Pulmonary artery endothelial cell (primary cell): Measurements from ENCODE around the gene CLDN5. TPM values are rescaled to one million over a fixed set of nuclear protein-coding genes. Genes with fewer than 3 reads are reported as not detected.
"Not testable (repeated sequence)": the region's sequence is repeated elsewhere in the genome, so short reads cannot be mapped to it uniquely, and the experiment has no call there.

Experiments used
- DNase-seq: peaks from one replicate; pipeline ENCODE4 v3.0.0-alpha.2; 2011; ENCODE audit warnings: low read depth, low spot score
- total RNA-seq: library from RNA; depleted of rRNA; stranded (reverse); fragments of >200 nt; gene quantifications from 2 replicates; pipeline ENCODE4 v1.2.3, GENCODE V29; 2014

Gene CLDN5
- total RNA-seq, 1 donor from 2014 or later = 491 TPM

DNA sequence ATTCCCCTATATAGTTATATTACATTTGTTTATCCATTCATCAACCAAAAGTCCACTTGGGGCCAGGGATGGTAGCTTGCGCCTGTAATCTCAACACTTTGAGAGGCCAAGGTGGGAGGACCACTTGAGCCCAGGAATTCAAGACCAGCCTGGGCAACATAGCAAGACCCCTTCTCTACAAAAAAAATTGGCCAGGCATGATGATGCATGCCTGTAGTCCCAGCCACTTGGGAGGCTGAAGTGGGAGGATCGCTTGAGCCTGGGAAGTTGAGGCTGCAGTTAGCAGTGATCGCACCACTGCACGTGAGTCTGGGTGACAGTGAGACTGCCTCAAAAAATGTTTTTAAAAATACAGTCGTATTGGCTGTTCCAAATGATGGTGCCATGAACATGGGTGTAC lies 24.2 kb upstream of the CLDN5 start:
- DNase-seq = not testable (repeated sequence)

DNA sequence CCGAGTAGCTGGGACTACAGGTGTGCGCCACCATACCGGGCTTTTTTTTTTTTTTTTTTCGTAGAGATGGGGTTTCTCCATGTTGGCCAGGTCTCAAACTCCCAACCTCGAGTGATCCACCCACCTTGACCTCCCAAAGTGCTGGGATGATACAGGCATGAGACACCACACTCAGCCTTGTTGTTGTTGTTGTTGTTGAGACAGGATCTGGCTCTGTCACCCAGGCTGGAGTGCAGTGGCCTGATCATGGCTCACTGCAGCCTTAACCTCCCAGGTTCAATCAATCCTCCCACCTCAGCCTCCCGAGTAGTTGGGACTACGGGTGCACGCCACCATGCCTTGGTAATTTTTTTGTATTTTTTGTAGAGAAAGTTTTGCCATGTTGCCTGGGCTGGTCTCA lies 23.4 kb upstream of the CLDN5 start:
- DNase-seq = no peak

DNA sequence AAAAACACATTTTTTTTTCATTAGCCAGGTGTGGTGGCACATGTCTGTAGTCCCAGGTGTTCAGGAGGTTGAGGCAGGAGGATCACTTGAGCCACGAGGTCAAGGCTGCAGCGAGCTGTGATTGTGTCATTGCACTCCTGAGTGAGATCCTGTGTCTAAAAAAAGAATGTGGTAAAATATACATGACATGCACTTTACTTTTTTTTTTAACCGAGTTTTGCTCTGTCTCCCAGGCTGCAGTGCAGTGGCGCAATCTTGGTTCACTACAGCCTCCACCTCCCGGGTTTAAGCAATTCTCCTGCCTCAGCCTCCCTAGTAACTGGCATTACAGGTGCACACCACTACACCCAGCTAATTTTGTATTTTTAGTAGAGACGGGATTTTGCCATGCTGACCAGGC lies 22.5 kb upstream of the CLDN5 start:
- no peak for DNase-seq

DNA sequence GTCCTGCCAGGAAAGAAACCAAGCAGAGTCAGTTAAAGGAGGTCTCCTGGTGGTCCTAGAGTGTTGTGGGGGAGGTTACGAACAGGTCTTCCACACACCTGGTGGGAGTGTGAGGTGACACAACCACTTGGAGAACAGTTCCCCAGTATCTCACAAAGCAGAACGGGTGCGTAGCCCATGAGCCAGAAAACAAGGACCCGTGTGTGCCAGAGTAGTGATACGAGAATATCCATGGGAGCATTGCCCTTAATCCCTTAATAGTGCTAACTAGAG lies 21.7 kb upstream of the CLDN5 start:
- DNase-seq = no peak

DNA sequence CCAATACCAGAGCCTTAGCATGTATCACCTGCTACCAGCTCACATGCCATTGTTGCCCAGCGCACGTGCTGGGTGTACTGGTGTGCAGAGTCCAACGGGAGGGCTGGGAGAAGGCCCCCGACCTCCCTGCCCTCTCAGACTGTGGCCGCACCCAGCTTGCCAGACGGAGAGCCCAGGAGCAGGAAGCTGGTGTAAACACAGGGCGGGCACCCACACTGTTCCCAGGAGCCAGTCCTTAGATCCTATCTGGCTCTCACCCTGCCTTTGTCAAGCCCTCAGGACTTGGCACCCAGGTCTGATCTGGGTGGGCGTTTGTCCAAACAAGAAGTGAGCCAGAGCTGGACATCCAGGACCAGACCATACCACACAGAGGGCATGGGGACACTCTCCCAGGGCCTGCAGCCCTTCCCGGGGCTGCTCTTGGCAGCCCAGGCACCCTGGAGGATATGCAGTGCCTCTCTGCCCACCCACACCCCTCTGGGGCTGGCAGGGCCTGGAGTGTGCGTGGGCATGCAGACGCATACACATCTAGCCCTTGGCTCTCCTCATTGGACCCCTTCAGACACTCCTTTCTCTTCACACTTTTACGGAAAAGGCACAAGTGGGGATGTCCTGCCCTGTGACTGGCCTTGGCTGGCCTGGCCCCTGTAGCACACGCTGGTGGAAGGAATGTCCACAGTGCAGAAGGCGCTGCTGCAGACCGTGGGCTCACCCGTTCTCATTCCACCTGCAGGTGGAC lies 19.9 kb upstream of the CLDN5 start:
- DNase-seq = no peak

DNA sequence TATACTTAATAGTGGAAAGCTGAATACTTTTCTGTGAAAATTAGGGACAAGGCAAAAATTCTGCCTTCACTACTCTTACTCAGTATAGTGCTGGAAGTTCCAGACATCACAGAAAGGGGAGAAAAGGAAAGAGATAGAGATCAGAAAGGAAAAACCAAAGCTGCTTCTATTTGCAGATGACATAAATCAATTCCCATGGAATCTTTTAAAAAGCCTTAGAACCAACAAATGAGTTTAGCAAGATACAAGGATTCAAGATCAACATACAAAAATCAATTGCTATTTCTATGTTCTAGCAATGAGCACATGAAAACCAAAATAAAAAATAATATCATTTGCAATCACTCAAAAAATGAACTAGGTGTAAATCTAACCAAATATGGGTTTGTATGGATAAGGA lies 16.2 kb upstream of the CLDN5 start:
- DNase-seq = no peak

DNA sequence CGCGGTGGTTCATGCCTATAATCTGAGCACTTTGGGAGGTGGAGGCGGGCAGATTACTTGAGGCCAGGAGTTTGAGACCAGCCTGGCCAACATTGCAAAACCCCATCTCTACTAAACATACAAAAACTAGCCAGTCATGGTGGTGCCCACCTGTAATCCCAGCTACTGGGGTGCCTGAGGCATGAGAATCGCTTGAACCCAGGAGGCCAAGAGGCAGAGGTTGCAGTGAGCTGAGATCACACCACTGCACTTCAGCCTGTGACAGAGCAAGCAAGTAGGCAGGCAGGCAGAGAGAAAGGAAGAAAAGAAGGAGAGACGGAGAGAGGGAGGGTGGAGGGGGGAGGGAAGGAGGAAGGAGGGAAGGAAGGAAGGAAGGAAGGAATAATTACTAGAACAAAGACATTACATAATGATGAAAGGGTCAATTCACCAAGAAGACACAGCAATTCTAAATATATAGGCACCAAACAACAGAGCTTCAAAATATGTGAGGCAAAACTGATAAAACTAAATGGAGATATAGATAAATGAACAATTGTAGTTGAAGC lies 13.8 kb upstream of the CLDN5 start:
- no peak for DNase-seq

DNA sequence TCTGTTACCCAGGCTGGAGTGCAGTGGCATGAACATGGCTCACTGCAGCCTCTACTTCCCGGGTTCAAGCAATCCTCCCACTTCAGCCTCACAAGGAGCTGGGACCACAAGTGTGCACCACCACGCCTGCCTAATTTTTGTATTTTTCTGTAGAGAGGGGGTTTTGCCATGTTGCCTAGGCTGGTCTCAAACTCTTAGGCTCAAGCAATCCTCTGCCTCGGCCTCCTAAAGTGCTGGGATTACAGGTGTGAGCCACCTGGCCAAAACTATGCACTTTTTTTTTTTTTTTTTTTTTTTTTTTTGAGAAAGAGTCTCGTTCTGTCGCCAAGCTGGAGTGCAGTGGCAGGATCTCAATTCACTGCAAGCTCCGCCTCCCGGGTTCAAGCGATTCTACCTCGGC lies 12.4 kb upstream of the CLDN5 start:
- no peak for DNase-seq

DNA sequence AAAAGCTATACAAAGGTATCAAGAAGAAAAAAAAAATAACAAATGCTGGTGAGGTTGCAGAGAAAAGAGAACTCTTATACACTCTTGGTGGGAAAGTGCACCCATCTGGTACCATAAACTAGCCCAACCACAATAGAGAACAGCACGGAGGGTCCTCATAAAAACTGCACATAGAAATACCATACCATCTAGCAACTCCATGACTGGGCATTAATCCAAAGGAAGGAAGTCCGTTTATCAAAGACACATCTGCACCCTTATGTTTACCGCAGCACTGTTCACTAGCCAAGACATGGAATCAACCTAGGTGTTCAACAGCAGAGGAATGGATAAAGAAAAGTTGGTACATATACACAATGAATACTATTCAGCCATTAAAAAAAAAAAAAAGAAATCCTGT lies 10.8 kb upstream of the CLDN5 start:
- no peak for DNase-seq

DNA sequence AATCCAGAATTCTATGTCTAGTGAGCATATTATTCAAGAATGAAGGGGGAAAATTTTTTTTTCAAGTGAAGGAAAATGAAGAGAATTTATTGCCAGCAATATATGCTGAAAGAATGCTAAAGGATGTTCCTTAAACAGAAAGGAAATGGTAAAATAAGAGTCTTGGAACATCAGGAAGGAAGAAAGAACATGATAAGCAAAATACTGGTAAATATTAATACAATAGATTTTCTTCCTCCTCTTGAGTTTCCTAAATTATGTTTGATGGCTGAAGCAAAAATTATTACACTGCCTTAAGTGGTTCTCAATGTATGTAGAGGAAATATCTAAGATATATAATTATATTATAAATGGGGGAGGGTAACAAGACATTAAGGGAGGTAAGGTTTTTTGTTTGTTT lies 9.6 kb upstream of the CLDN5 start:
- DNase-seq = no peak

DNA sequence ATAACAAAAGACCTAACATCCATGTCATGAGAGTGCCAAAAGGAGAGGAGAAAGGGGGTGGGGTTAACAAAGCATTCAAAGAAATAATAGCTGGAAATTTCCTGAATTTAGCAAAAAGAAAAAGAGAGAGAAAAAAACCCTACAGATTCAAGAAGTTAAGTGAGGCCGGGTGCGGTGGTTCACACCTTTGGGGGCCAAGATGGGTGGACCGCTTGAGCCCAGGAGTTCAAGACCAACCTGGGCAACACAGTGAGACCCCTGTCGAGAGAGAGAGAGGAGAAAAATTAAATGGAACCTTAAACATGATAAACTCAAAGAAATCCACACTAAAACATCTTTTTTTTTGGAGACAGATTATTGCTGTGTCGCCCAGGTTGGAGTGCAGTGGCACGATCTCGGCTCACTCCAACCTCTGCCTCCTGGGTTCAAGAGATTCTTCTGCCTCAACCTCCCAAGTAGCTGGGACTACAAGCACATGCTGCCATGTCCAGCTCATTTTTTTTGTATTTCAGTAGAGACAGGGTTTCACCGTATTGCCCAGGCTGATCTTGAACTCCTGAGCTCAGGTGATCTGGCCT lies 8.9 kb upstream of the CLDN5 start:
- DNase-seq = no peak

DNA sequence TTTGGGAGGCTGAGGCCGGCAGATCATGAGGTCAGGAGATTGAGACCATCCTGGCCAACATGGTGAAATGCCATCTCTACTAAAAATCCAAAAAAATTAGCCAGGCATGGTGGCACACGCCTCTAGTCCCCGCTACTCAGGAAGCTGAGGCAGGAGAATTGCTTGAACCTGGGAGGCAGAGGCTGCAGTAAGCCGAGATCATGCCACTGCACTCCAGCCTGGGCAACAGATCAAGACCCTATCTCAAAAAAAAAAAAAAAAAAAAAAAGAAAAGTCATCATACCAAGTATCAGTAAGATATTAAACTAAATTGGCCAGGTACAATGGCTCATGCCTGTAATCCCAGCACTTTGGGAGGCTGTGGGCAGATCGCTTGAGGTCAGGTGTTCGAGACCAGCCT lies 7.1 kb upstream of the CLDN5 start:
- DNase-seq = not testable (repeated sequence)

DNA sequence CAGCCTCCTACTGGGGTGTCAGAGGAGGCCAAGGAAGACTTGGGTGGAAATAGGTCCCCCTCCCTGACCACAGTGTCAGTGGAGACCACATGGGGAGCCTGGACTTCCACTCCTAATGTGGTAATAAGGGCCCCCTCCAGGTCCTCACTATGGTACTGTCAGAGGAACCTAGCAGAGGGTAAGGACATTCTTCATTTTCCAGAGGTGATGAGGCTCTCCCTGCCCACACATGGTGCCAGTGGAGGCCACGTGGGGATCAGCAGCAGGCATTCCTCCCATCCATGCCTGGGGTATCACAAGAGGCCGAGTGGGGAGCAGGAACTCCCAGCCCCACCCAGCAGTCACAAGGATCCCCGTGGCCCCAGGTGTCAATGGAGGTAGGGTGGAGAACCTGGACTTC lies 6.5 kb upstream of the CLDN5 start:
- no peak for DNase-seq

DNA sequence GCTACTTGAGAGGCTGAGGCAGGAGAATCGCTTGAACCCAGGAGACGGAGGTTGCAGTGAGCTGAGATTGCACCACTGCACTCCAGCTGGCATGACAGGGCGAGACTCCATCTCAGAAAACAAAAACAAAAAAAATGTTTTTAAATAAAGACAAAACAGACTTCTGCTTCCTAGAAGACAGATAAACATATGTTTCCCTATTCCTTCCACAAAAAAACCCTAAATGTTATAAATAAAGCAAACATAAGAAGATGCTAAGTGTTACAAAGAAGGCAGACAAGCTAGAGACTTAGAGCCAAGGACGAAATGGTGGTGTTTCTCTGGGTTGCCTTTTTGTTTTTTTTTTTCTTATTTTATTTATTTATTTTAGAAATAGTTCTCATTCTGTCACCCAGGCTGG lies 5.6 kb upstream of the CLDN5 start:
- DNase-seq = no peak

DNA sequence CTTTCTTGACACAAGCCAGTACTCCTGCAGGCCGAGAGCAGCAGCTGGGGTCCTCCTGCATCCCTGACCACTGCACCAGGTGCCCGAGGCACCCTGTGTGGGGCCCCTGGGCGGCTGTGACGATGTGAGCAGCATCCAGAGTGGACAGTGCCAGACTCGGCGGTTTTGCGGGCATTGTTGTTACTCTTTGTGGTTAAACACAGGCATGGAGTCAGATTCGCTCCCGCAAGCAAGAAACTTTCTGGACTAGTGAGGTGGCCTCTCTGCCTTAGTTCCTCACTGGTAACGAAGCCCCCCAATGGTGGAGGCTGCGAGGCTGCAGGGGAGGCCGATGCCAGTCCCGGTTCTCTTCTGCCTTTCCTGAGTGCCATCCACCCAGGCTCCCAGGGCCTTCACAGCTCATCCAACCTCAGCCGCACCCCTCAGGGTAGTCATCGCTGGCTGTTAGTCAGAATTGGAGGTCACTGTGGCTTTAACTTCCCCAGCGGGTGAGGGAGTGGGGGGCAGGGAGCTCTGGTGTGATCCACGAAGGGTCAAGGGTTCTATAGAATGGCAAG lies 3.7 kb upstream of the CLDN5 start:
- no peak for DNase-seq

DNA sequence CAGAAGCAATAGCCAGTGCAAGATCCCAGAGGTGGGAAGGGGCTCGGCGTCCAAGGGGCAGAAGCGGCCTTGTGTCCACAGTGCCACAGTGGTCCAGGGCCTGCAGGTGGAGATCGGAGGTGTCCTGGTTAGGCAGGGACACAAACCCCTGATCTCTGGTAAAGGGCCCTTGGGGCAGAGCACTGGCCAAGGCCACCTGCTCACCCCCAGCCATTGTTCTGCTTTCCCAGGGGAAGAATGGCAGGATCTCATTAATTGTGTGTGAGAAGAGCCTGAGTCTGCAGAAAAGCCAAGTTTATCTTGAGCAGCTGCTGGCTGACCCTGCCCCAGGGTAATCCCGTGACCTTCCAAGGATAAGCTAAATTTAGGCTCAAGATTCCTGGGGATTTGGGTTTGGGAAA lies 3.1 kb upstream of the CLDN5 start:
- no peak for DNase-seq

DNA sequence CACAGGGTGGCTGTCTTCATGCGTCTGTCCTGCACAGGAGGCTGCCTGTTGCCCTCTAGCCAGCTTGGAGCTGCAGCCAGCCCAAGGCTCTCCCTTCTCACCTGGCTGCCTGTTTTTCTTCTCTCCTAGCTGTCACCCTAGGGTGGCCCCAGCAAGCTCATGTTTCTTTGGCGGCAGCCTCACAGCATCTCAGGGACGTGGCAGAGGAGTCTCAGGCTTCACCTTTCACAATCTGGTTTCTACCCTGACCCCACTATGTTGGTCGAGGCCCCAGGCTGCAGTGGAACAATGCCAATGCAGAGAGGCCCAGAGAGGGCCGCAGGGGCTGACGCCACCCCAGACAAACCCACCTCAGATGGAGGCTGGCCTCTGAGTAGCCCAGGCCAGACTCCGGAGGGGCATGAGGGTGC lies 2.5 kb upstream of the CLDN5 start:
- no peak for DNase-seq

DNA sequence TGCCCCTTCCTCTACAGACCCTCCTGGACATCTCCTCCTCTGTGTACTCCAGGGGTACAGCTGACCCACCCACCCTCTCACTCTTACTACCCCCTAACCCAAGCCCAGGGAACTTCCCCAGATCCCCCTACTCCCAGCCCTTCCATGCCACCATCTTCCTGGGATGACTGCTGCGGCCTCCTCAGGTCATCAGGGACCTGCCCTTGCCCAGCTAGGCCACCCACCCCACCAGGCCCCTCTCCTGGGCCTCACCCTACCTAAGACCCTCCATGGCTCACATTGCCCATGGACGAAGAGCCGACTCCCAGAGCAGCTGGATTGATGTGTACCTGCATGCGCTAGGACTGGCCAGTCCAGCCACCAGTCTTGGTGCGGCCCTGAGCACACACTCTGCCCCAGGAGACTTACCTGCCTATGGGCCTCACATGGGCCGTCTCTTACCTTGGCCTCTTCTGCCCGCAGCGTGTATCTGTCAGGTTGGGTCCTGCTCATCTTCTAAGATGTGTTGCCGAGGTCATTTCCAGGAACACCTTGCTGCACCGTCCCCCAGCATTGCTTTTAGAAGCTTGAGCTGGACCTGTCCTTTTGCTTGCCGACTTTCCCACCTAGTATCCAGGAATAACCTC lies 2.0 kb upstream of the CLDN5 start:
- no peak for DNase-seq

DNA sequence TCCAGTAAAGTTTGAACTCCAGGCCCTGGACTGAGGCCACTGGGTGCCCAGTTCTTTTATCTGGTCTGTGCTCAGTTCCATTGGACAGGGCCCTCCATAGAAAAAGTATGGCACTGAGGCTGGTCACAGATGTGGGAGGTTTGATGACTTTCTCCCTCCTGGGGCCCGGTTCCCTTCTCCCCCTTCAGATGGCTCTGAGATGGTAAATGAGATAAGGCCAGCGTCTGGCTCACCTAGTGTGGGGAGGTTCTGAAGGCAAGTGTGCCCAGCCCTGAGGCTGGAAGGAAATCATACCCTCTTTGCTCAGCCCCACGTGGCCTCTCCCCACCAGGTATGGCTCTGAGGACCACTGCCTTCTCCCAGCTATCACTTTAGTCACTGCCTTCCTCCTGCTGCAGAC lies 1.5 kb upstream of the CLDN5 start:
- DNase-seq = no peak

DNA sequence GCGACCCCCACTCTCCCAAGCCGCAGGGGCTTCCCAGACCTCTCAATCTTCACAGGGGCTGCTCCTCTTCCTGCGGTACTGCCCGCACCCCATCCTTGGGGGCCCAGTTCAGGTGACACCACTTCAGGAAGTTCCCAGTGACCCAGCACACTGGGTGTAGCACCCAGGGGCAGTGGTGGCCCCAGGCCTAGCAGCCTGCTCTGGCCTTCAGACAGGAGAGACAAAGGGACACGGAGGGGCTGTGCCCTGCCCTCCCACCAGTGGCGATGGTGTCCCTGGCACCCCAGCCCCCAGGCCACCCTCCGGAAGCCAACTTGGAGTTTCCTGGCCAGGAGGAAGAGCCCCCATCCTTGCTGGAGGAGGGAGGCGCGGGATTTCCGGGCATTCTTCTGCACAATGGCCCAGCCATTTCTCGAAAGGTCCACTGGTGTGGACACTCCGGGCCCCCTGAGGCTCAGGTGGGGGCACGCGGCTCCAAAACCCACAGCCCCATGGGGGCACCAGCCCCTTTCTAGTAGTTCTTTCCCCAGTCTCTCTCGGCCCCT lies 978 bp upstream of the CLDN5 start:
- no peak for DNase-seq

DNA sequence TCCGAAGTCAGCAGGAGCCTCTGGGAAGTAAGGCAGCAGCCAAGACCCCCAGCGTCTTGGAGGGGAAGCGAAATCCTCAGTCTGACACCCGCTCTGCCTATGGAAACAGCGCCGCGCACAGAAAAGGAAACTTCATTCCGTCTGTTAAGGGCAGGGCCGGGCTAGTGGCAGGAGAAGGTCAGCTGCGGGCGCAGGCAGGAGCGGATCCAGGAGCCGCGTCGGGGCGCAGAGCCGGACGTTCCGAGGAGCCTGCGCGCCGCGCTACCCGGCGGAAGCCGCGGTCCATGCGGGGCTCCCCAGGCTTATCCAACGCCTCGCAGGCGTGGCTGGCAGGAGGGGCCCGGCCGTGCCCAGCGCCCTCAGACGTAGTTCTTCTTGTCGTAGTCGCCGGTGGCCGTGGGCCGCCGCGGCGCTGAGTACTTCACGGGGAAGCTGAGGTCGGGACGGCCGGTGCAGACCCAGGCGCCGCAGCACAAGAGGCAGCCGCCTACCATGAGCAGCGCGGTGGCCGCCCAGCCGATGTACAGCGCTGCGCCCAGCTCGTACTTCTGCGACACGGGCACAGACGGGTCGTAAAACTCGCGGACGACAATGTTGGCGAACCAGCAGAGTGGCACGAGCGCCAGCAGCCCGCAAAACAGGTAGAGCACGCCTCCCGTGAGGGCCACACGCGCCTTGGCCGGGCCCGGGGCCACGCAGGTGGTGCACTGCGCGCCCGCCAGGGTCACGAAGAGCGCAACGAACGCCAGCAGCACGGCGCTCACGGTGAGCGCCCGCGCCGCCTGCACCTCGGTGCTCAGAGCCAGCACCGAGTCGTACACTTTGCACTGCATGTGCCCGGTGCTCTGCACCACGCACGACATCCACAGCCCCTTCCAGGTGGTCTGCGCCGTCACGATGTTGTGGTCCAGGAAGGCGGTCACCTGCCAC lies 705 bp downstream of the CLDN5 start:
- DNase-seq = no peak
